Esophagus squamous epithelium (tissue), 5 donors: Measurements from ENCODE around the gene CCL18. TPM values are rescaled to one million over a fixed set of nuclear protein-coding genes. Genes with fewer than 3 reads are reported as not detected.
"Not testable (repeated sequence)": the region's sequence is repeated elsewhere in the genome, so short reads cannot be mapped to it uniquely, and the experiment has no call there.

Experiments used
- DNase-seq: peaks from one replicate; lab custom pipeline; 2025; lab: John Stamatoyannopoulos, UW
- H3K27ac ChIP-seq, 4 donors: fragments of 200-600 bp; sonication (generic); one replicate each; pipeline ENCODE4 v1.5.1; 2016 to 2019; ENCODE audit warnings: mild to moderate bottlenecking in 1 of 4
- H3K27me3 ChIP-seq, 4 donors: fragments of 200-600 bp; sonication (generic); 1 replicate in 3 of 4; 2 replicates in 1 of 4; pipeline versions ENCODE4 v1.5.1 to v1.6.0; 2017 to 2021; ENCODE audit warnings: antibody characterized with exemption in 1 of 4
- H3K36me3 ChIP-seq, 3 donors: fragments of 200-600 bp; sonication (generic); one replicate each; pipeline ENCODE4 v1.5.1; 2016 to 2019
- H3K4me1 ChIP-seq, 3 donors: fragments of 200-600 bp; sonication (generic); one replicate each; pipeline ENCODE4 v1.5.1; 2017 to 2019
- H3K4me3 ChIP-seq, 4 donors: fragments of 200-600 bp; sonication (generic); 1 replicate in 3 of 4; 2 replicates in 1 of 4; pipeline ENCODE4 v1.5.1; 2016 to 2019; ENCODE audit warnings: mild to moderate bottlenecking in 2 of 4, moderate library complexity in 1 of 4
- H3K9me3 ChIP-seq, 3 donors: fragments of 200-600 bp; sonication (generic); one replicate each; pipeline ENCODE4 v1.5.1; 2016 to 2019
- POLR2A ChIP-seq, 4 donors: fragments of 450-650 bp; IDR thresholded peaks; one replicate each; pipeline ENCODE4 v1.6.1; 2017; ENCODE audit warnings: antibody characterized with exemption in 4 of 4, mild to moderate bottlenecking in 4 of 4, moderate library complexity in 3 of 4
- WGBS, 2 donors: methylation state at CpG; one replicate each; pipeline ENCODE4 v1.1.5; 2018; 5-methylcytosine and 5-hydroxymethylcytosine counted together
- intact Hi-C: fragments of 100-400 bp; cut with DNase I; formaldehyde crosslinking; loops from one replicate; pipeline ENCODE4 v1.15.0; 2022
- total RNA-seq, 4 donors: library from RNA; depleted of rRNA; stranded (reverse); fragments of >200 nt; gene quantifications; one replicate each; pipeline ENCODE4 v1.1.0, GENCODE V29; 2016
- TF ChIP-seq, protein P1 (sequence below), 6 experiments: fragments of 450-650 bp in 4 of 6; fragments of 200-600 bp in 2 of 6; sonication (generic) in 2 of 6; IDR thresholded peaks; one replicate each; pipeline ENCODE4 v1.5.1; 2016 to 2019; ENCODE audit warnings: antibody characterized with exemption in 6 of 6, mild to moderate bottlenecking in 4 of 6, moderate library complexity in 4 of 6
- donor health status: DM: yes; HTN: yes; CAD: no.

The CCL18 gene
- total RNA-seq, 4 donors from 2014 or later, result 0.76 to 2.8 (median 0.92) TPM; not detected in 1

GRCh38 chr17:36094746-36095145, 30.7 kb downstream of the CCL18 start:
- WGBS, 2 donors, result 81 to 87% methylated on average over 7 of the region's 7 CpGs
- Histone ChIP-seq H3K9me3 (no peaks in the 10 kb centered on the region), H3K27ac (no peak overlapping the region), H3K4me1 (no peaks in the 10 kb centered on the region), H3K36me3 (no peaks in the 10 kb centered on the region), H3K4me3 (no peak overlapping the region), H3K27me3 (peaks cover 0 to 18% (median 0%) of the 10 kb centered on the region in 4 donors)
- intact Hi-C loops, result no loop called here
- TF ChIP-seq POLR2A (IDR thresholded peaks at IDR 0.05), result no peak
- TF ChIP-seq, protein P1, sequence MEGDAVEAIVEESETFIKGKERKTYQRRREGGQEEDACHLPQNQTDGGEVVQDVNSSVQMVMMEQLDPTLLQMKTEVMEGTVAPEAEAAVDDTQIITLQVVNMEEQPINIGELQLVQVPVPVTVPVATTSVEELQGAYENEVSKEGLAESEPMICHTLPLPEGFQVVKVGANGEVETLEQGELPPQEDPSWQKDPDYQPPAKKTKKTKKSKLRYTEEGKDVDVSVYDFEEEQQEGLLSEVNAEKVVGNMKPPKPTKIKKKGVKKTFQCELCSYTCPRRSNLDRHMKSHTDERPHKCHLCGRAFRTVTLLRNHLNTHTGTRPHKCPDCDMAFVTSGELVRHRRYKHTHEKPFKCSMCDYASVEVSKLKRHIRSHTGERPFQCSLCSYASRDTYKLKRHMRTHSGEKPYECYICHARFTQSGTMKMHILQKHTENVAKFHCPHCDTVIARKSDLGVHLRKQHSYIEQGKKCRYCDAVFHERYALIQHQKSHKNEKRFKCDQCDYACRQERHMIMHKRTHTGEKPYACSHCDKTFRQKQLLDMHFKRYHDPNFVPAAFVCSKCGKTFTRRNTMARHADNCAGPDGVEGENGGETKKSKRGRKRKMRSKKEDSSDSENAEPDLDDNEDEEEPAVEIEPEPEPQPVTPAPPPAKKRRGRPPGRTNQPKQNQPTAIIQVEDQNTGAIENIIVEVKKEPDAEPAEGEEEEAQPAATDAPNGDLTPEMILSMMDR (IDR thresholded peaks at IDR 0.05), result no peak
- DNase-seq, result no peak

DNA sequence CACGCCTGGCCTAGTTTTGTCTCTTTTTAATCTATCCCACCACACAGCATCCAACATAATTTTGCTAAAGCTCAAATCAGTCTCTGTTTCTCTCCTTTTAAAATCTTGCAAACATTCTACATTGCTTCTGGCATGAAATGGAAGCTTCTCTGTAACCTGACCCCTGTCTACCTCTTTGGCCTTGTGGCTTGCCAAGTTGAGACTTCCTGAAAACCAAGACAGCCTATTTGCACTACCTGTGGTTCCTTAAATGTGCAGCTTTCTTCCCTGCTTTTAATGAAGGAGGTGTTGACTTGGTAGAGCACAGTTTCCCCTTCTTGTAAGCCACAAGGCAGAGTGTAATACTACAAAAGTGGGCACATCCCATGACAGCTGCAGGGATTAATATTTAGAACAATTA, 31.9 kb downstream of the CCL18 start:
- Histone ChIP-seq H3K27ac (no peak overlapping the region), H3K27me3 (peaks cover 0 to 9% (median 0%) of the 10 kb centered on the region in 4 donors), H3K9me3 (no peaks in the 10 kb centered on the region), H3K4me1 (no peaks in the 10 kb centered on the region), H3K4me3 (no peak overlapping the region), H3K36me3 (no peaks in the 10 kb centered on the region)
- intact Hi-C loops, result no loop called here
- DNase-seq, result no peak
- no peak for TF ChIP-seq POLR2A (IDR thresholded peaks at IDR 0.05)
- TF ChIP-seq, protein P1 (IDR thresholded peaks at IDR 0.05), result no peak
- WGBS, 2 donors, result 65 to 100% methylated on average over 1 of the region's 1 CpG

- 70 to 100% methylated on average over 1 of the region's 1 CpG for WGBS, 2 donors
- intact Hi-C loops, result not testable (repeated sequence)
Measured at GRCh38 chr17:36099004-36099403, 34.9 kb downstream of the CCL18 start.

DNA sequence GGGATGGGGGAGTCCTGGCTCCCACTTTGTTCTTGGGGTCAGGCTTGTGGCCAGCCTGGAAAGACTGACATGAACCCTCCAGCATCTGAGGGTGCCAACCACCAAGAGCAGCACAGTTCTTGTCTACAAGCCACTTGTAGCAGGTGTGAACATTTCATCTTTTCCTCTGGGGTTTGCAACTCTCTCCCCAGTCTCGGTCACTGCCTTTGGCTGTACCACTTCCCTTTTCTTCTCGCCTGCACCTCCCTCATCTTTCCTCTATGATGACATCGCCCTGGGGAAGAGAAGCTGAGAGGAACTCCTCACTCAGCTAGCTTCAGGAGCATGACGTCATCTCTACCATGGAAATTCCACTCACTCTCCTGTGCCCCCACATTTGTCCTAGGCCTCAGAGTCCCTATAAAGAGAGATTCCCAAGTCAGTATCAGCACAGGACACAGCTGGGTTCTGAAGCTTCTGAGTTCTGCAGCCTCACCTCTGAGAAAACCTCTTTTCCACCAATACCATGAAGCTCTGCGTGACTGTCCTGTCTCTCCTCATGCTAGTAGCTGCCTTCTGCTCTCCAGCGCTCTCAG, 39.4 kb downstream of the CCL18 start, which contains the start of gene CCL4:
CCL4 (plus strand) TSS at position 427 of the 575 bp plus-strand sequence; CDS start at position 506, 79 bp downstream.
- H3K36me3 ChIP-seq, H3K27me3 ChIP-seq, H3K4me1 ChIP-seq, intact Hi-C loops, H3K9me3 ChIP-seq, DNase-seq: not testable (repeated sequence)
- peak within 1 kb of the TSS in 1 of 4 donors; percentile 11 for H3K4me3 ChIP-seq
- 60 to 79% methylated on average over 5 to 6 of the region's 6 CpGs for WGBS, 2 donors
- H3K27ac ChIP-seq, result peak within 1 kb of the TSS in 1 of 4 donors; percentile 36

More at GRCh38 chr17:36099004-36099403, 34.9 kb downstream of the CCL18 start:
- H3K36me3 ChIP-seq, H3K27me3 ChIP-seq, DNase-seq, H3K4me1 ChIP-seq, H3K4me3 ChIP-seq, H3K27ac ChIP-seq, H3K9me3 ChIP-seq: not testable (repeated sequence)

- Histone ChIP-seq H3K27ac (peak overlapping the region in 1 of 4 donors; percentile 21), H3K4me3 (peak overlapping the region in 1 of 4 donors; percentile 11)
- intact Hi-C loops, DNase-seq, H3K9me3 ChIP-seq, H3K27me3 ChIP-seq, H3K36me3 ChIP-seq, H3K4me1 ChIP-seq: not testable (repeated sequence)
- WGBS, 2 donors, result 59 to 100% methylated on average over 1 to 5 of the region's 7 CpGs
Measured at GRCh38 chr17:36104246-36104645, 40.2 kb downstream of the CCL18 start.

- H3K36me3 ChIP-seq, result no peaks in the 10 kb centered on the region
- TF ChIP-seq, protein P1 (IDR thresholded peaks at IDR 0.05), result no peak
- TF ChIP-seq POLR2A (IDR thresholded peaks at IDR 0.05), result no peak
- no peaks in the 10 kb centered on the region for H3K4me1 ChIP-seq
- H3K27ac ChIP-seq, result peak overlapping the region in 1 of 4 donors; percentile 21
- H3K9me3 ChIP-seq, result no peaks in the 10 kb centered on the region
- DNase-seq, result no peak
- no peak overlapping the region for H3K4me3 ChIP-seq
- intact Hi-C loops, result no loop called here
- peaks cover 0 to 5% (median 0%) of the 10 kb centered on the region in 4 donors for H3K27me3 ChIP-seq
- WGBS, 2 donors, result 27 to 42% methylated on average over 4 of the region's 4 CpGs
Measured at GRCh38 chr17:36104701-36105181, 40.7 kb downstream of the CCL18 start.
